ENCODE results near the gene HOPX.
"Not testable (repeated sequence)": the region's sequence is repeated elsewhere in the genome, so short reads cannot be mapped to it uniquely, and the experiment has no call there.

HOPX gene

GRCh38 chr4:56634954-56635353 is 46.1 kb downstream of the HOPX start:
- H3K27ac ChIP-seq (ENCODE audit: low read depth, low read length); H3K36me3 ChIP-seq (ENCODE audit: control insufficient read depth in 1 of 2, insufficient read depth in 2 of 2, low read length in 2 of 2); H3K27me3 ChIP-seq (ENCODE audit: control insufficient read depth in 1 of 2, insufficient read depth in 2 of 2, low read length in 2 of 2); H3K4me1 ChIP-seq (ENCODE audit: control insufficient read depth in 1 of 2, insufficient read depth in 2 of 2, low read length in 2 of 2); H3K9ac ChIP-seq (ENCODE audit: low read depth in 1 of 2, low read length in 2 of 2); H3K9me3 ChIP-seq (ENCODE audit: control insufficient read depth in 1 of 2, low read length in 2 of 2); H3K4me3 ChIP-seq (ENCODE audit: low read depth in 1 of 2, low read length in 2 of 2): not testable (repeated sequence)

DNA sequence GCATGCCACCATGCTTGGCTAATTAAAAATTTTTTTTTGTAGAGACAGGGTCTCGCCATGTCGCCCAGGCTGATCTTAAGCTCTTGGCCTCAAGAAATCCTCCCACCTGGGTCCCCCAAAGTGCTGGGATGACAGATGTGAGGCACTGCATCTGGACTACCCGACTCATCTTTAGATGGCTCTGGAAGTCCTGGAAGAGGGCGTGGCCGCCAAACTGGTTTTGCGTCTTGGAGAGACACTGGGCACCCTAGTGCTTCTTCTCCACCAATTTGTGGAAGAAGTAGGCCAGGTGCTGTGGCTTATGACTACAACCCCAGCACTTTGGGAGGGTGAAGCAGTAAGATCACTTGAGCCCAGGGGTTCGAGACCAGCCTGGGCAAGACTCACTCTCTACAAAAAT is 47.6 kb downstream of the HOPX start:
- H3K9me3 ChIP-seq (ENCODE audit: control insufficient read depth in 1 of 2, low read length in 2 of 2): no peaks in the 10 kb centered on the region
- no peaks in the 10 kb centered on the region for H3K27me3 ChIP-seq (ENCODE audit: control insufficient read depth in 1 of 2, insufficient read depth in 2 of 2, low read length in 2 of 2)
- H3K9ac ChIP-seq (ENCODE audit: low read depth in 1 of 2, low read length in 2 of 2): no peak overlapping the region
- no peak overlapping the region for H3K4me3 ChIP-seq (ENCODE audit: low read depth in 1 of 2, low read length in 2 of 2)
- no peaks in the 10 kb centered on the region for H3K4me1 ChIP-seq (ENCODE audit: control insufficient read depth in 1 of 2, insufficient read depth in 2 of 2, low read length in 2 of 2)
- no peaks in the 10 kb centered on the region for H3K36me3 ChIP-seq (ENCODE audit: control insufficient read depth in 1 of 2, insufficient read depth in 2 of 2, low read length in 2 of 2)
- no peak overlapping the region for H3K27ac ChIP-seq (ENCODE audit: low read depth, low read length)

GRCh38 chr4:56630876-56631666 is 50.0 kb downstream of the HOPX start:
- Histone ChIP-seq H3K27ac (ENCODE audit: low read depth, low read length) (no peak overlapping the region), H3K4me1 (ENCODE audit: control insufficient read depth in 1 of 2, insufficient read depth in 2 of 2, low read length in 2 of 2) (no peaks in the 10 kb centered on the region), H3K27me3 (ENCODE audit: control insufficient read depth in 1 of 2, insufficient read depth in 2 of 2, low read length in 2 of 2) (no peaks in the 10 kb centered on the region), H3K36me3 (ENCODE audit: control insufficient read depth in 1 of 2, insufficient read depth in 2 of 2, low read length in 2 of 2) (no peaks in the 10 kb centered on the region), H3K9ac (ENCODE audit: low read depth in 1 of 2, low read length in 2 of 2) (no peak overlapping the region), H3K4me3 (ENCODE audit: low read depth in 1 of 2, low read length in 2 of 2) (no peak overlapping the region), H3K9me3 (ENCODE audit: control insufficient read depth in 1 of 2, low read length in 2 of 2) (peaks cover 0 to 4% of the 10 kb centered on the region in 2 donors)

DNA sequence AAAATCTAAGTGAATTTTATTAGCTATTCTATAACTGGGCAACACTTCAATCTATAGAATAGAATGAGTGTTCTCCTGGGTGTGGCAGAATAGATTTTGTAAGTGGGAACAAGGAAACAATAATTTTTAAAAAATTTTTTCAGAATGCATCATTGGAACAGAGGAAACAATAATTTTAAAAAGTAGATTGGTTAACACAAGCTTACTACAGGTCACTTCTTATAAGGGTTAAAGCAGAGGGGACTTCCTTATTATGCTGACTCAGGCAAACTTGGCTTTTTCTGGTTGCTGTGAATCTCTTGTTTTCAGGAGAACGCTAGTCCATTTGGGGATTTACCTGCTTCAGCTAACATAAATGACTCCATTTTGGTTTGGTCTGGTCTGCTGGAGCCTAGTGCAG is 52.5 kb downstream of the HOPX start:
- H3K9ac ChIP-seq (ENCODE audit: low read depth in 1 of 2, low read length in 2 of 2): no peak overlapping the region
- H3K27ac ChIP-seq (ENCODE audit: low read depth, low read length): no peak overlapping the region
- no peaks in the 10 kb centered on the region for H3K4me1 ChIP-seq (ENCODE audit: control insufficient read depth in 1 of 2, insufficient read depth in 2 of 2, low read length in 2 of 2)

DNA sequence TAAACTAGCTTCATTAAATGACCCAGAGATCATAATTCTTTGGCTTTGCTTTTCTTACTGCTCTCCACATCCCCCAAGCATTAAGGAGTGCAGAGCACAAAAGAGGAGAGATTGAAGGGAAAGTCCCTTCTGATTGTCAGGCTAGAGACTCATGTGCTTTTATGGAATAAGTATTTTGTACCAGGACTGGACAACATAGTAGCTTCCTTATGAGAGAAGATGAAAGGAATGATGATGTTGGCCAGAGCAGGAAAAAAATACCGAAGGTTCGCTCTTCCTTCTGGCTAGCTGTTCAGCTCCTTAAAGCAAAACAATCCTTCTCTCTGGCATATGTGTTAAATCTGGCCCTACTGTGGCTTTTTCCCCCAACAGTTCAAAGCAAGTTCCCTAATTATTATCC is 53.1 kb downstream of the HOPX start:
- Histone ChIP-seq H3K27me3 (ENCODE audit: control insufficient read depth in 1 of 2, insufficient read depth in 2 of 2, low read length in 2 of 2) (no peaks in the 10 kb centered on the region), H3K36me3 (ENCODE audit: control insufficient read depth in 1 of 2, insufficient read depth in 2 of 2, low read length in 2 of 2) (no peaks in the 10 kb centered on the region), H3K4me1 (ENCODE audit: control insufficient read depth in 1 of 2, insufficient read depth in 2 of 2, low read length in 2 of 2) (no peaks in the 10 kb centered on the region), H3K9me3 (ENCODE audit: control insufficient read depth in 1 of 2, low read length in 2 of 2) (peaks cover 4 to 5% of the 10 kb centered on the region in 2 donors), H3K4me3 (ENCODE audit: low read depth in 1 of 2, low read length in 2 of 2) (no peak overlapping the region), H3K9ac (ENCODE audit: low read depth in 1 of 2, low read length in 2 of 2) (no peak overlapping the region), H3K27ac (ENCODE audit: low read depth, low read length) (no peak overlapping the region)

More for the DNA sequence above, 52.5 kb downstream of the HOPX start:
- Histone ChIP-seq H3K36me3 (ENCODE audit: control insufficient read depth in 1 of 2, insufficient read depth in 2 of 2, low read length in 2 of 2) (no peaks in the 10 kb centered on the region), H3K4me3 (ENCODE audit: low read depth in 1 of 2, low read length in 2 of 2) (no peak overlapping the region), H3K9me3 (ENCODE audit: control insufficient read depth in 1 of 2, low read length in 2 of 2) (peaks cover 4 to 5% of the 10 kb centered on the region in 2 donors), H3K27me3 (ENCODE audit: control insufficient read depth in 1 of 2, insufficient read depth in 2 of 2, low read length in 2 of 2) (no peaks in the 10 kb centered on the region)

DNA sequence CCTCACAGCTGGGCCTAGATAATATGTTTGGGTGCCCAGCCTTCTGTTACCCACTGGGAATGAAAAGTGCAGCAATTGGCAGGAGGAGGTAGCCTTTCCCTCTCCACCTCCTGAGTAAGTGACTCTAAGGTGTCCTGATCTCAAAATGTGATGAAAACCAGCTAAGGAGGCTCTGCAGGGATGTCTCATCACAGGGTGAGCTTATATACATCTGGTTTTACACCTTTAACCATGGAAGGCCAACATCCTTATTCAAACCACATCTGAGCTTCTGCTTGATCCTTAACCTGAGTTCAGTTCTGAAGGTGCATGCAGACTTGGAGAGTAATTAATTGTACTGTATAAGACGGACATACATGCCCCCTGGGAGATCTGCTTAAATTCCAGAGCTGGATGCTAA is 53.7 kb downstream of the HOPX start:
- no peaks in the 10 kb centered on the region for H3K27me3 ChIP-seq (ENCODE audit: control insufficient read depth in 1 of 2, insufficient read depth in 2 of 2, low read length in 2 of 2)
- H3K4me1 ChIP-seq (ENCODE audit: control insufficient read depth in 1 of 2, insufficient read depth in 2 of 2, low read length in 2 of 2): no peaks in the 10 kb centered on the region
- no peak overlapping the region for H3K9ac ChIP-seq (ENCODE audit: low read depth in 1 of 2, low read length in 2 of 2)
- no peaks in the 10 kb centered on the region for H3K36me3 ChIP-seq (ENCODE audit: control insufficient read depth in 1 of 2, insufficient read depth in 2 of 2, low read length in 2 of 2)
- no peak overlapping the region for H3K27ac ChIP-seq (ENCODE audit: low read depth, low read length)
- peaks cover 4 to 5% of the 10 kb centered on the region in 2 donors for H3K9me3 ChIP-seq (ENCODE audit: control insufficient read depth in 1 of 2, low read length in 2 of 2)
- no peak overlapping the region for H3K4me3 ChIP-seq (ENCODE audit: low read depth in 1 of 2, low read length in 2 of 2)

DNA sequence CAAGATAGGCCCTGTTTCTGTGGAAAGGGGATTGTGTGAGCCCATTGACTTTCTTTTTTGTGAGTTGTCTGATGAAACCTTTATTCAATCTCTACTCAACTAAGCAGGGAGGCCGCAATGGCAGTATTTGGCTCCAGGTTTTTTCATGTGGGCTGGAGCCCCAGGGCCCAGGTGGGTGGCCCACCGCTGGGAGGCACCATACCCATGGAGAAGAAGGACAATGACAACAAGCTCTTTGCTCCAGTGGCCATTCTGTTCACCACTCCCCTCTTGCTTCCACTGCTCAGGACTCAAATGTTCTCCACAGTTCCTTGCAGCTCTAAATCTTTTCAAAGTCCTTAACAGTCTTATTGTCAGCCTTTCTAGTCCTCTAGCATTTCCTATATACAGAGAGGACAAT is 54.1 kb downstream of the HOPX start:
- peaks cover 4 to 5% of the 10 kb centered on the region in 2 donors for H3K9me3 ChIP-seq (ENCODE audit: control insufficient read depth in 1 of 2, low read length in 2 of 2)
- H3K4me3 ChIP-seq (ENCODE audit: low read depth in 1 of 2, low read length in 2 of 2): no peak overlapping the region
- H3K36me3 ChIP-seq (ENCODE audit: control insufficient read depth in 1 of 2, insufficient read depth in 2 of 2, low read length in 2 of 2): no peaks in the 10 kb centered on the region
- no peak overlapping the region for H3K9ac ChIP-seq (ENCODE audit: low read depth in 1 of 2, low read length in 2 of 2)
- no peak overlapping the region for H3K27ac ChIP-seq (ENCODE audit: low read depth, low read length)
- no peaks in the 10 kb centered on the region for H3K4me1 ChIP-seq (ENCODE audit: control insufficient read depth in 1 of 2, insufficient read depth in 2 of 2, low read length in 2 of 2)
- H3K27me3 ChIP-seq (ENCODE audit: control insufficient read depth in 1 of 2, insufficient read depth in 2 of 2, low read length in 2 of 2): no peaks in the 10 kb centered on the region

- H3K36me3 ChIP-seq (ENCODE audit: control insufficient read depth in 1 of 2, insufficient read depth in 2 of 2, low read length in 2 of 2): no peaks in the 10 kb centered on the region
- H3K27ac ChIP-seq (ENCODE audit: low read depth, low read length): no peak overlapping the region
- H3K27me3 ChIP-seq (ENCODE audit: control insufficient read depth in 1 of 2, insufficient read depth in 2 of 2, low read length in 2 of 2): no peaks in the 10 kb centered on the region
- H3K4me3 ChIP-seq (ENCODE audit: low read depth in 1 of 2, low read length in 2 of 2): no peak overlapping the region
- H3K4me1 ChIP-seq (ENCODE audit: control insufficient read depth in 1 of 2, insufficient read depth in 2 of 2, low read length in 2 of 2): no peaks in the 10 kb centered on the region
- H3K9me3 ChIP-seq (ENCODE audit: control insufficient read depth in 1 of 2, low read length in 2 of 2): peaks cover 4 to 5% of the 10 kb centered on the region in 2 donors
- H3K9ac ChIP-seq (ENCODE audit: low read depth in 1 of 2, low read length in 2 of 2): no peak overlapping the region
Observed at GRCh38 chr4:56626420-56626819, 54.7 kb downstream of the HOPX start.

DNA sequence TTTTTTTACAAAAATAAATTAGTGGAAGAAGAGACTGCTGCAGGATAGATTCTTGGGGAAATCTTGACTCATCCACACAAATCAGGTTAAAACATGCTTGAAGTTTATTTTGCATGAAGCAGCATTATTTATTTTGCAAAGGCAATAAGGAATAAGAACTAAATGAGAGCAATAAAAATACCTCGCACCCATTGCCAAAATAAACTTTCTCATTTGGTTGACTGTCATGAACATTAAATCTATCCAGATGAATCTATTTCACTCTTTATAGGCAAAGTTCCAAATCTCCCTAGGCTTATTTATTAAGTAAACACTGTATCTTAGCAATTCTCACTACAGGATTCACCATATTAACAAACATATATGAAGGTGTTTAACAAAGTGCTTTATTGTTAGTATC is 58.9 kb downstream of the HOPX start:
- no peaks in the 10 kb centered on the region for H3K4me1 ChIP-seq (ENCODE audit: control insufficient read depth in 1 of 2, insufficient read depth in 2 of 2, low read length in 2 of 2)
- H3K9me3 ChIP-seq (ENCODE audit: control insufficient read depth in 1 of 2, low read length in 2 of 2): peaks cover 4 to 5% of the 10 kb centered on the region in 2 donors

GRCh38 chr4:56619816-56620215 is 61.3 kb downstream of the HOPX start:
- Histone ChIP-seq H3K36me3 (ENCODE audit: control insufficient read depth in 1 of 2, insufficient read depth in 2 of 2, low read length in 2 of 2) (no peaks in the 10 kb centered on the region), H3K27me3 (ENCODE audit: control insufficient read depth in 1 of 2, insufficient read depth in 2 of 2, low read length in 2 of 2) (no peaks in the 10 kb centered on the region), H3K9ac (ENCODE audit: low read depth in 1 of 2, low read length in 2 of 2) (no peak overlapping the region), H3K4me3 (ENCODE audit: low read depth in 1 of 2, low read length in 2 of 2) (no peak overlapping the region), H3K9me3 (ENCODE audit: control insufficient read depth in 1 of 2, low read length in 2 of 2) (peaks cover 0 to 2% of the 10 kb centered on the region in 2 donors), H3K4me1 (ENCODE audit: control insufficient read depth in 1 of 2, insufficient read depth in 2 of 2, low read length in 2 of 2) (no peaks in the 10 kb centered on the region), H3K27ac (ENCODE audit: low read depth, low read length) (no peak overlapping the region)

More for the DNA sequence above, 58.9 kb downstream of the HOPX start:
- Histone ChIP-seq H3K4me3 (ENCODE audit: low read depth in 1 of 2, low read length in 2 of 2) (no peak overlapping the region), H3K36me3 (ENCODE audit: control insufficient read depth in 1 of 2, insufficient read depth in 2 of 2, low read length in 2 of 2) (no peaks in the 10 kb centered on the region), H3K9ac (ENCODE audit: low read depth in 1 of 2, low read length in 2 of 2) (no peak overlapping the region), H3K27ac (ENCODE audit: low read depth, low read length) (no peak overlapping the region), H3K27me3 (ENCODE audit: control insufficient read depth in 1 of 2, insufficient read depth in 2 of 2, low read length in 2 of 2) (no peaks in the 10 kb centered on the region)

All from duodenal mucosa (tissue), 2 donors.